ENCODE data around the gene TAF8.
A peak's percentile ranks its signal among the peaks of the same experiment; 100 is the strongest.

GRCh38 chr6:42136508-42137193 lies 86.3 kb downstream of the TAF8 start:
- TF ChIP-seq CTCF (IDR thresholded peaks at IDR 0.05; ENCODE audit: low read length) (peak; percentile 26; the same call in 1 of the 2 replicates), EZH2 (optimal IDR thresholded peaks at IDR 0.05; ENCODE audit: low read depth, low read length) (no peak)

Data from MM.1S (cell line).